Liver (tissue), 9 donors: Measurements from ENCODE around the gene TEX44. TPM values are rescaled to one million over a fixed set of nuclear protein-coding genes. Genes with fewer than 3 reads are reported as not detected.

Source experiments
- DNase-seq: peaks from one replicate; pipeline ENCODE4 v3.0.0-alpha.2; 2017; ENCODE audit warnings: low spot score
- H3K27ac ChIP-seq, 2 donors: one replicate each; pipeline ENCODE4 v1.7.0; 2013; ENCODE audit warnings: inconsistent platforms in 2 of 2, low read length in 2 of 2, control low read depth in 1 of 2, low read depth in 1 of 2, mild to moderate bottlenecking in 1 of 2
- H3K27me3 ChIP-seq, 4 donors: one replicate each; pipeline versions ENCODE4 v1.6.1 to v1.7.0; 2013; ENCODE audit warnings: low read length in 3 of 4, inconsistent platforms in 1 of 4, mild to moderate bottlenecking in 1 of 4, moderate library complexity in 1 of 4; ENCODE audit not compliant: control insufficient read depth in 4 of 4, insufficient read depth in 4 of 4
- H3K36me3 ChIP-seq, 4 donors: one replicate each; pipeline versions ENCODE4 v1.6.1 to v1.7.0; 2013; ENCODE audit warnings: low read length in 3 of 4, mild to moderate bottlenecking in 3 of 4, low read depth in 1 of 4, moderate library complexity in 1 of 4; ENCODE audit not compliant: control insufficient read depth in 4 of 4, insufficient read depth in 3 of 4
- H3K4me1 ChIP-seq, 4 donors: one replicate each; pipeline versions ENCODE4 v1.6.1 to v1.7.0; 2013; ENCODE audit warnings: low read length in 3 of 4, mild to moderate bottlenecking in 3 of 4, moderate library complexity in 1 of 4; ENCODE audit not compliant: control insufficient read depth in 4 of 4, insufficient read depth in 4 of 4
- H3K4me3 ChIP-seq, 3 donors: one replicate each; pipeline versions ENCODE4 v1.6.1 to v1.7.0; 2013; ENCODE audit warnings: low read length in 3 of 3, control low read depth in 1 of 3, low read depth in 1 of 3, mild to moderate bottlenecking in 1 of 3
- H3K9ac ChIP-seq, 2 donors: one replicate each; pipeline ENCODE4 v1.7.0; 2013; ENCODE audit warnings: low read length in 2 of 2, mild to moderate bottlenecking in 2 of 2, moderate library complexity in 2 of 2, control low read depth in 1 of 2, low read depth in 1 of 2
- H3K9me3 ChIP-seq, 4 donors: one replicate each; pipeline versions ENCODE4 v1.6.1 to v1.7.0; 2013; ENCODE audit warnings: low read length in 3 of 4; ENCODE audit not compliant: control insufficient read depth in 4 of 4
- FOXA1 ChIP-seq: IDR thresholded peaks from 2 replicates; pipeline ENCODE4 v1.6.1; 2016; ENCODE audit warnings: antibody characterized with exemption
- NR2F2 ChIP-seq: IDR thresholded peaks from 2 replicates; pipeline ENCODE4 v1.6.1; 2016; ENCODE audit warnings: antibody characterized with exemption
- RAD21 ChIP-seq, 2 donors: IDR thresholded peaks; 2 replicates each; pipeline ENCODE4 v1.6.1; 2016; ENCODE audit warnings: antibody characterized with exemption in 2 of 2, mild to moderate bottlenecking in 2 of 2
- REST ChIP-seq: IDR thresholded peaks from 2 replicates; pipeline ENCODE4 v1.6.1; 2016; ENCODE audit warnings: antibody characterized with exemption, mild to moderate bottlenecking
- RXRA ChIP-seq, 2 donors: IDR thresholded peaks; 2 replicates each; pipeline ENCODE4 v1.6.1; 2017 to 2018; ENCODE audit warnings: antibody characterized with exemption in 2 of 2, mild to moderate bottlenecking in 1 of 2
- ZBTB33 ChIP-seq: IDR thresholded peaks from 2 replicates; pipeline ENCODE4 v1.6.1; 2016; ENCODE audit warnings: antibody characterized with exemption
- WGBS: extraction: QIAGEN DNeasy Blood & Tissue Kit; methylation state at CpG from one replicate; pipeline ENCODE4 v1.1.7; 2013; 5-methylcytosine and 5-hydroxymethylcytosine counted together
- polyA plus RNA-seq, 2 donors: library from polyadenylated mRNA; stranded (reverse) in 1 of 2; unstranded in 1 of 2; fragments of 200-250 nt in 1 of 2; fragments of >200 nt in 1 of 2; fragmentation: Nextera tagmentation in 1 of 2; extraction: Ambion mirVana in 1 of 2; gene quantifications; one replicate each; pipeline versions ENCODE4 v1.2.1 to v1.2.3, GENCODE V29; 2013 to 2015
- total RNA-seq, 2 donors: library from RNA; depleted of rRNA; stranded (reverse); fragments of >200 nt; gene quantifications; one replicate each; pipeline ENCODE4 v1.2.3, GENCODE V29; 2014
- TF ChIP-seq, protein P1 (sequence below): fragments of 150-350 bp; IDR thresholded peaks from 2 replicates; pipeline ENCODE4 v1.5.1; 2017; ENCODE audit warnings: improper control_type of control experiment, low read depth, low read length; ENCODE audit not compliant: missing input control
- donor health status: healthy.
- donor health status: healthy.
- donor health status: healthy.
- donor health status: healthy.
- donor health status: healthy.

TEX44 gene
- total and polyA plus RNA-seq, 4 donors: not detected

- Histone ChIP-seq H3K9me3 (no peaks in the 10 kb centered on the region), H3K9ac (no peak overlapping the region)
- WGBS: 41% methylated on average over 11 of the region's 11 CpGs
These were observed 35.0 kb upstream of the TEX44 start for GRCh38 chr2:231557571-231558217.

GRCh38 chr2:231563378-231563961, 29.2 kb upstream of the TEX44 start:
- Histone ChIP-seq H3K4me3 (no peak overlapping the region), H3K4me1 (no peaks in the 10 kb centered on the region), H3K9me3 (peaks cover 0 to 3% (median 0%) of the 10 kb centered on the region in 4 donors), H3K27me3 (no peaks in the 10 kb centered on the region), H3K9ac (no peak overlapping the region), H3K36me3 (no peaks in the 10 kb centered on the region), H3K27ac (no peak overlapping the region)
- peak; percentile 41 for DNase-seq
- 14% methylated on average over 3 of the region's 3 CpGs for WGBS
- TF ChIP-seq RAD21 (IDR thresholded peaks at IDR 0.05) (peak; percentile 44 to 71), ZBTB33 (no peak)
- TF ChIP-seq, protein P1, sequence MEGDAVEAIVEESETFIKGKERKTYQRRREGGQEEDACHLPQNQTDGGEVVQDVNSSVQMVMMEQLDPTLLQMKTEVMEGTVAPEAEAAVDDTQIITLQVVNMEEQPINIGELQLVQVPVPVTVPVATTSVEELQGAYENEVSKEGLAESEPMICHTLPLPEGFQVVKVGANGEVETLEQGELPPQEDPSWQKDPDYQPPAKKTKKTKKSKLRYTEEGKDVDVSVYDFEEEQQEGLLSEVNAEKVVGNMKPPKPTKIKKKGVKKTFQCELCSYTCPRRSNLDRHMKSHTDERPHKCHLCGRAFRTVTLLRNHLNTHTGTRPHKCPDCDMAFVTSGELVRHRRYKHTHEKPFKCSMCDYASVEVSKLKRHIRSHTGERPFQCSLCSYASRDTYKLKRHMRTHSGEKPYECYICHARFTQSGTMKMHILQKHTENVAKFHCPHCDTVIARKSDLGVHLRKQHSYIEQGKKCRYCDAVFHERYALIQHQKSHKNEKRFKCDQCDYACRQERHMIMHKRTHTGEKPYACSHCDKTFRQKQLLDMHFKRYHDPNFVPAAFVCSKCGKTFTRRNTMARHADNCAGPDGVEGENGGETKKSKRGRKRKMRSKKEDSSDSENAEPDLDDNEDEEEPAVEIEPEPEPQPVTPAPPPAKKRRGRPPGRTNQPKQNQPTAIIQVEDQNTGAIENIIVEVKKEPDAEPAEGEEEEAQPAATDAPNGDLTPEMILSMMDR: peak; percentile 35

More at GRCh38 chr2:231557571-231558217, 35.0 kb upstream of the TEX44 start:
- H3K36me3 ChIP-seq: no peaks in the 10 kb centered on the region
- TF ChIP-seq RXRA (IDR thresholded peaks at IDR 0.05) (no peak), RAD21 (IDR thresholded peaks at IDR 0.05) (peak; percentile 91 to 94)
- TF ChIP-seq, protein P1: peak; percentile 72
- H3K4me1 ChIP-seq: peaks cover 0 to 6% (median 0%) of the 10 kb centered on the region in 4 donors
- H3K27ac ChIP-seq: peak overlapping the region in 1 of 2 donors; percentile 29
- no peaks in the 10 kb centered on the region for H3K27me3 ChIP-seq
- DNase-seq: no peak
- H3K4me3 ChIP-seq: no peak overlapping the region

GRCh38 chr2:231565887-231566594, 26.6 kb upstream of the TEX44 start:
- 71% methylated on average over 4 of the region's 4 CpGs for WGBS
- TF ChIP-seq RXRA (IDR thresholded peaks at IDR 0.05): no peak
- TF ChIP-seq FOXA1: no peak
- TF ChIP-seq, protein P1: no peak
- TF ChIP-seq NR2F2: no peak
- TF ChIP-seq RAD21 (IDR thresholded peaks at IDR 0.05): no peak
- TF ChIP-seq REST: no peak
- TF ChIP-seq ZBTB33: no peak

More at GRCh38 chr2:231565887-231566594, 26.6 kb upstream of the TEX44 start:
- Histone ChIP-seq H3K4me1 (no peaks in the 10 kb centered on the region), H3K9me3 (peaks cover 0 to 3% (median 0%) of the 10 kb centered on the region in 4 donors), H3K9ac (no peak overlapping the region), H3K27me3 (no peaks in the 10 kb centered on the region), H3K4me3 (no peak overlapping the region), H3K36me3 (no peaks in the 10 kb centered on the region), H3K27ac (no peak overlapping the region)
- no peak for DNase-seq
